ENCODE measurements around the gene DCUN1D3.

DCUN1D3 gene

DNA sequence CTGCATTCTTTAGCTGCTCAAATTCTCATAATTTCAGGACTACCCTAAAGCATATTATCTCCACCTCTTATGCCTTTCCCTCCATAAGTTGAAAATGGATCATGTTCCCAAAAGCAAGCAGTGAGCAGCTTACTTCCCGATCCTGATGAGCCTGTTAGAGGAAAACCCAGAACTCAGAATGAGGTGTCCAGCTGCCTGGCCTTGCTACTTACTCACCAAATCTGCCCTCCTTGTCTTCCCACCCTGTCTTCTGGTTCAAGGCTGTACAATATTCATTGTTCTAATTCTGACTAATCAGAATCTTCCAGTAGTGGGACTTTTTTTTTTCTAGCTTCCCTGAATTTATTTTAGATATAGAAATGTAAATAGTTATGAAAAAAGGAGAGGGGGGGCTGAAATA lies 11.2 kb upstream of the DCUN1D3 start:
- H3K27me3 Mint-ChIP-seq (ENCODE audit: low read depth) = no peaks in the 10 kb centered on the region
- H3K4me3 Mint-ChIP-seq = no peak overlapping the region
- H3K4me1 Mint-ChIP-seq = peaks cover 13% of the 10 kb centered on the region
- H3K27ac Mint-ChIP-seq = peak overlapping the region in 2 of 3 experiments; percentile 26 to 44
- TF ChIP-seq, protein P1, sequence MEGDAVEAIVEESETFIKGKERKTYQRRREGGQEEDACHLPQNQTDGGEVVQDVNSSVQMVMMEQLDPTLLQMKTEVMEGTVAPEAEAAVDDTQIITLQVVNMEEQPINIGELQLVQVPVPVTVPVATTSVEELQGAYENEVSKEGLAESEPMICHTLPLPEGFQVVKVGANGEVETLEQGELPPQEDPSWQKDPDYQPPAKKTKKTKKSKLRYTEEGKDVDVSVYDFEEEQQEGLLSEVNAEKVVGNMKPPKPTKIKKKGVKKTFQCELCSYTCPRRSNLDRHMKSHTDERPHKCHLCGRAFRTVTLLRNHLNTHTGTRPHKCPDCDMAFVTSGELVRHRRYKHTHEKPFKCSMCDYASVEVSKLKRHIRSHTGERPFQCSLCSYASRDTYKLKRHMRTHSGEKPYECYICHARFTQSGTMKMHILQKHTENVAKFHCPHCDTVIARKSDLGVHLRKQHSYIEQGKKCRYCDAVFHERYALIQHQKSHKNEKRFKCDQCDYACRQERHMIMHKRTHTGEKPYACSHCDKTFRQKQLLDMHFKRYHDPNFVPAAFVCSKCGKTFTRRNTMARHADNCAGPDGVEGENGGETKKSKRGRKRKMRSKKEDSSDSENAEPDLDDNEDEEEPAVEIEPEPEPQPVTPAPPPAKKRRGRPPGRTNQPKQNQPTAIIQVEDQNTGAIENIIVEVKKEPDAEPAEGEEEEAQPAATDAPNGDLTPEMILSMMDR (IDR thresholded peaks at IDR 0.05; ENCODE audit: unreplicated experiment in 3 of 3) = no peak
- peaks cover 6% of the 10 kb centered on the region for H3K36me3 Mint-ChIP-seq (ENCODE audit: low read depth)
- no peaks in the 10 kb centered on the region for H3K9me3 Mint-ChIP-seq

- Mint-ChIP-seq H3K27me3 (ENCODE audit: low read depth) (no peaks in the 10 kb centered on the region), H3K27ac (peak overlapping the region in 2 of 3 experiments; percentile 26 to 44), H3K36me3 (ENCODE audit: low read depth) (peaks cover 3% of the 10 kb centered on the region), H3K4me1 (peaks cover 18% of the 10 kb centered on the region), H3K4me3 (no peak overlapping the region), H3K9me3 (no peaks in the 10 kb centered on the region)
- TF ChIP-seq, protein P1 (IDR thresholded peaks at IDR 0.05; ENCODE audit: unreplicated experiment in 3 of 3) = no peak
These were observed 10.7 kb upstream of the DCUN1D3 start for GRCh38 chr16:20910781-20911321.

- peak overlapping the region in 1 of 3 experiments; percentile 42 for H3K4me3 Mint-ChIP-seq
- no peaks in the 10 kb centered on the region for H3K27me3 Mint-ChIP-seq (ENCODE audit: low read depth)
- H3K9me3 Mint-ChIP-seq = no peaks in the 10 kb centered on the region
- TF ChIP-seq, protein P1 (IDR thresholded peaks at IDR 0.05; ENCODE audit: unreplicated experiment in 3 of 3) = no peak
- H3K36me3 Mint-ChIP-seq (ENCODE audit: low read depth) = peaks cover 3% of the 10 kb centered on the region
- peak overlapping the region; percentile 15 to 87 (median 87) for H3K27ac Mint-ChIP-seq
- peaks cover 44% of the 10 kb centered on the region for H3K4me1 Mint-ChIP-seq
These were observed 6.4 kb upstream of the DCUN1D3 start for GRCh38 chr16:20906341-20907255.

DNA sequence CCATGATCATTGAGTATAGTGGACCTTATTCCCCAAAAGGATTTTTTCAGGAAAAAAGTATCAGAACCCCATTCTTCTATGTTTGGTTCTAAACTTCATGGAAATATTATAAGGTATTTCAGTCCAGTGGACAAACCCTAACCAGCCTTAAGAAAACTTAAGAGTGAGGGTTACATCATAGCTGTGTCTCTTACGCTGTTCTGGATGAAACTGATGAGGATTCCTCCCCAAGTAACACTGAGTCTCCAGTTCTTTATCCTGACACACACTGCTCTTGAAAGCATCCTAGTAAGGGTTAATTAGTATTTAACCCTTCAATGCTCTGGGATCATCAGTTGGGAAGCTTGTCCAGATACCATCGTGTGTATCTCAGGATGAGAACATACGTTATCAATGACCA lies 5.4 kb upstream of the DCUN1D3 start:
- H3K9me3 Mint-ChIP-seq = no peaks in the 10 kb centered on the region
- peaks cover 51% of the 10 kb centered on the region for H3K4me1 Mint-ChIP-seq
- TF ChIP-seq, protein P1 (IDR thresholded peaks at IDR 0.05; ENCODE audit: unreplicated experiment in 3 of 3) = no peak
- H3K4me3 Mint-ChIP-seq = no peak overlapping the region
- peak overlapping the region in 2 of 3 experiments; percentile 87 for H3K27ac Mint-ChIP-seq
- H3K36me3 Mint-ChIP-seq (ENCODE audit: low read depth) = peaks cover 3% of the 10 kb centered on the region
- no peaks in the 10 kb centered on the region for H3K27me3 Mint-ChIP-seq (ENCODE audit: low read depth)

DNA sequence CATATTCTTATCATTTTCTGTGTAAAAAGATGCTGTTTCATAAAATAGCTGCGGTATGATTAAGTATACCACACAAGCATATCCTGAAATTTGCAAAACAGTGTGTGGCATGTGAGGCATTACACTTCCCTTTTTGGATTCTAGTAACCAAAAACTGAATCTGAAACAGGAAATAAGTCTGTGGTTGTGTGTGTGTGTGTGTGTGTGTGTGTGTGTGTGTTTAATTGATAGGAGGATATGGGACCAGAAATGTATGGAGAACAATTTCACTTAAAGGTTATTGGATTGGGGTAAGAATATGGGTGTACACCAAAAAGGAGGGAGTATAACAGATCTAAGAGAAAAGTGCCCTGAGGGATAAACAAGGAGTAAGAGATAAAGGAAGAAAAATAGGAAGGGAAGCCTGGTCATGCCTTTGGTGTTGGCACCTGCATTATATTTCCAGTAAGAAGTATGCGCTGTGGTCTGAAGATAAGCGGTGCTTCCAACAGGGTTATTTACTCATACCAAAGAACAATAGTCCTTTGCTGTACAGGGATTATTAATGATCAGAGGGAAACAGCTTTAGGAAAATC lies 4.4 kb upstream of the DCUN1D3 start:
- Mint-ChIP-seq H3K4me1 (peaks cover 51% of the 10 kb centered on the region), H3K36me3 (ENCODE audit: low read depth) (peaks cover 3% of the 10 kb centered on the region), H3K27me3 (ENCODE audit: low read depth) (no peaks in the 10 kb centered on the region), H3K9me3 (no peaks in the 10 kb centered on the region), H3K4me3 (peak overlapping the region in 1 of 3 experiments; percentile 75), H3K27ac (peak overlapping the region; percentile 55 to 76 (median 74))
- TF ChIP-seq, protein P1 (IDR thresholded peaks at IDR 0.05; ENCODE audit: unreplicated experiment in 3 of 3) = no peak

Data from nephron (organoid).